ENCODE data around the gene IL1RAPL2.

Gene IL1RAPL2

DNA sequence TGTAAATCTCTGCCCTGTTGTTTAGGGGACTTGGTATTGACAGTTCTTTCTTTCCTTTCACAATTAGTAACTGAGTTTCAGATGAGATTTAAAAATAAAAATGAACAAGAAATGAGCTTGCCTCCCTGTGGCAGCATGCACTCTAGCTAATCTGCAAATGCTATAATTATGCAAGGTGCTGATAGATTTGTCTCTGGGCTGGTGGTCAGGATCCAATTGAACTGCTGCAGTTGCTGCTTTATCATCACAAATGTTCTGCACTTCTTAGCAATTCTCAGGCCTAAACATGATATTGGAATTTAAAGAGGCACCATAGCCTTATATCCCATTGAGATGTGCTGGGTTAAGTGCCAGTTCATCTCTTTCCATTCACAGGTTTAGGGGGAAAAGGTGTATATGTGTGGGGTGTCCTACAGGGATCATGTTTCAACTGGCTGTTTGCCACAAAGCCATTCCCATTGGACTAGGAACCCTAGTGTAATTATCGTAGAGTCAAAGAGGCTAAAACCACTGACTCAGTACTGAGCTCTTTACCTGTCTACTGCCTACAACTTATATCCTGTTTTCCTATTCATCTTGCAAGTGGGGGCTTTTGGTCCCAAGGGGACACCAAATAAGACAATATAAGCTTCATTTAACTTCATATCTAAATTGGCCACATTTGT, 914.8 kb downstream of the IL1RAPL2 start:
- no peak overlapping the region for H3K4me3 ChIP-seq (ENCODE audit: low read depth, low read length)
- no peaks in the 10 kb centered on the region for H3K36me3 ChIP-seq (ENCODE audit: control insufficient read depth, insufficient read depth, low read length)
- no peak overlapping the region for H3K9ac ChIP-seq (ENCODE audit: low read depth, low read length)

GRCh38 chrX:105483011-105483410, 917.0 kb downstream of the IL1RAPL2 start:
- Histone ChIP-seq H3K4me1 (ENCODE audit: control insufficient read depth, insufficient read depth, low read length) (no peaks in the 10 kb centered on the region), H3K36me3 (ENCODE audit: control insufficient read depth, insufficient read depth, low read length) (no peaks in the 10 kb centered on the region), H3K4me3 (ENCODE audit: low read depth, low read length) (no peak overlapping the region), H3K9me3 (ENCODE audit: control insufficient read depth, insufficient read depth, low read length) (no peaks in the 10 kb centered on the region), H3K9ac (ENCODE audit: low read depth, low read length) (no peak overlapping the region), H3K27me3 (ENCODE audit: control insufficient read depth, insufficient read depth, low read length) (no peaks in the 10 kb centered on the region)

More for the DNA sequence above, 914.8 kb downstream of the IL1RAPL2 start:
- no peaks in the 10 kb centered on the region for H3K4me1 ChIP-seq (ENCODE audit: control insufficient read depth, insufficient read depth, low read length)
- H3K27me3 ChIP-seq (ENCODE audit: control insufficient read depth, insufficient read depth, low read length), result no peaks in the 10 kb centered on the region
- no peaks in the 10 kb centered on the region for H3K9me3 ChIP-seq (ENCODE audit: control insufficient read depth, insufficient read depth, low read length)

- Histone ChIP-seq H3K9me3 (ENCODE audit: control insufficient read depth, insufficient read depth, low read length) (no peaks in the 10 kb centered on the region), H3K36me3 (ENCODE audit: control insufficient read depth, insufficient read depth, low read length) (no peaks in the 10 kb centered on the region), H3K9ac (ENCODE audit: low read depth, low read length) (no peak overlapping the region), H3K4me1 (ENCODE audit: control insufficient read depth, insufficient read depth, low read length) (no peaks in the 10 kb centered on the region), H3K4me3 (ENCODE audit: low read depth, low read length) (no peak overlapping the region), H3K27me3 (ENCODE audit: control insufficient read depth, insufficient read depth, low read length) (no peaks in the 10 kb centered on the region)
These were observed 922.7 kb downstream of the IL1RAPL2 start for GRCh38 chrX:105488716-105489115.

DNA sequence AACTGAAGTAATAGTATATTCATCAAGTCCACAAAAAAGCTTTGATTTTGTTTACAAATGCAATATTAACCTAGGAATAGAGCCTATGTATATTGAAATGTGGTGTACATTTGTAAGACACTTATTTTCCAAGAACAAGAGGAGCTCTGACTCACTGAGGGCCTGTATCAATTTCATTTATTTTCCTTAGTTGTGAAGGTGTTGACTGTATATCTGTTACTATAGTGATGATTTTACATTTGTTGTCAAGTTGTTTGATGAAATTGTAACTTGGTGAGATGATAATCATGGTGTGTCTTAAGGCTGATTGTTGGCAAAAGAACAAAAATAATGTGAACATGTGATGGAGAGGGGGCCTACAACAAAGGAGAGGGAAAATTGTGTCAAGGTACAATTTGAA, 929.4 kb downstream of the IL1RAPL2 start:
- H3K36me3 ChIP-seq (ENCODE audit: control insufficient read depth, insufficient read depth, low read length), result no peaks in the 10 kb centered on the region
- H3K27me3 ChIP-seq (ENCODE audit: control insufficient read depth, insufficient read depth, low read length), result no peaks in the 10 kb centered on the region
- H3K4me1 ChIP-seq (ENCODE audit: control insufficient read depth, insufficient read depth, low read length), result peaks cover 18% of the 10 kb centered on the region
- no peak overlapping the region for H3K4me3 ChIP-seq (ENCODE audit: low read depth, low read length)
- no peak overlapping the region for H3K9ac ChIP-seq (ENCODE audit: low read depth, low read length)
- H3K9me3 ChIP-seq (ENCODE audit: control insufficient read depth, insufficient read depth, low read length), result peaks cover 6% of the 10 kb centered on the region

DNA sequence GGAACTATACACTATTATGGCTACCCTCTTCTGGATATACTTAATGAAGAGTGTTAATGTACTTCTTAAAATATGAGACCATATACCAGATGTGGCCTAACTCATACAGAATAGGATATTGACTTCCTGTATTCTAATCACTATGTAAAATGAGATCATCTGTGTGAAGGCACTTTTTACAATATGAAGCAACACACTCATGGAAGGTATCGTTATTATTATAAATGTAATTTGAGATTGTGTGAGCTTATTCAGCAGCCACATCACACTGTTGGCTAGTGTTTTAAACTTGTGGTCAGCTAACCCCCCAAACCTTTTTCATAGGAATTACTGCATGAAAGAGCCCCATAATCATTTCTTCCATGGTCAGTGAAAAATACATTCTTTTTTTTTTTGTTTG, 936.3 kb downstream of the IL1RAPL2 start:
- Histone ChIP-seq H3K4me1 (ENCODE audit: control insufficient read depth, insufficient read depth, low read length) (no peaks in the 10 kb centered on the region), H3K9ac (ENCODE audit: low read depth, low read length) (no peak overlapping the region), H3K36me3 (ENCODE audit: control insufficient read depth, insufficient read depth, low read length) (no peaks in the 10 kb centered on the region), H3K27me3 (ENCODE audit: control insufficient read depth, insufficient read depth, low read length) (no peaks in the 10 kb centered on the region), H3K9me3 (ENCODE audit: control insufficient read depth, insufficient read depth, low read length) (peaks cover 6% of the 10 kb centered on the region), H3K4me3 (ENCODE audit: low read depth, low read length) (no peak overlapping the region)

DNA sequence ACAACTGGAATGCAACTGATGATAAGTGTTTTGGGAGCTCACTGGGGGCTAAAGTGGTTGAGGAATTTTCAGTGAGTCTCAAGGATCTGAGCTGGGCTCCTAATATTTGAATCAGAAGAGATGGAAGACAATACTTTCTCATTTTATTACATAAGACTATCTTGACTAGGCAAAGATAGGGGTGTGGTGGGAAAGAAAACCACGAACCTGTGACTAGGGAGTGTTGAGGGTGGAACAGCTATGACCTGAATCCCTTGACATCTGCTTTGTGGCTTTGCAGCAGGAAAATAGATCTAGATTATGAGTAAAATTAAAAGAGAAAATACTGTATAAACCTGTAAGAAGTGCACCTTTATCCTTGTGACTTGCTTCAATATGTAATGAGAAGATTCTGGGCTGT, 949.6 kb downstream of the IL1RAPL2 start:
- Histone ChIP-seq H3K36me3 (ENCODE audit: control insufficient read depth, insufficient read depth, low read length) (no peaks in the 10 kb centered on the region), H3K27me3 (ENCODE audit: control insufficient read depth, insufficient read depth, low read length) (no peaks in the 10 kb centered on the region), H3K9ac (ENCODE audit: low read depth, low read length) (no peak overlapping the region), H3K4me1 (ENCODE audit: control insufficient read depth, insufficient read depth, low read length) (no peaks in the 10 kb centered on the region), H3K9me3 (ENCODE audit: control insufficient read depth, insufficient read depth, low read length) (no peaks in the 10 kb centered on the region), H3K4me3 (ENCODE audit: low read depth, low read length) (no peak overlapping the region)

GRCh38 chrX:105526431-105526830, 960.4 kb downstream of the IL1RAPL2 start:
- Histone ChIP-seq H3K36me3 (ENCODE audit: control insufficient read depth, insufficient read depth, low read length) (no peaks in the 10 kb centered on the region), H3K4me3 (ENCODE audit: low read depth, low read length) (no peak overlapping the region), H3K9me3 (ENCODE audit: control insufficient read depth, insufficient read depth, low read length) (no peaks in the 10 kb centered on the region), H3K9ac (ENCODE audit: low read depth, low read length) (no peak overlapping the region), H3K4me1 (ENCODE audit: control insufficient read depth, insufficient read depth, low read length) (peaks cover 4% of the 10 kb centered on the region), H3K27me3 (ENCODE audit: control insufficient read depth, insufficient read depth, low read length) (no peaks in the 10 kb centered on the region)

GRCh38 chrX:105527759-105528158, 961.8 kb downstream of the IL1RAPL2 start:
- H3K4me1 ChIP-seq (ENCODE audit: control insufficient read depth, insufficient read depth, low read length), result peaks cover 4% of the 10 kb centered on the region
- H3K27me3 ChIP-seq (ENCODE audit: control insufficient read depth, insufficient read depth, low read length), result no peaks in the 10 kb centered on the region
- no peak overlapping the region for H3K9ac ChIP-seq (ENCODE audit: low read depth, low read length)
- H3K36me3 ChIP-seq (ENCODE audit: control insufficient read depth, insufficient read depth, low read length), result no peaks in the 10 kb centered on the region
- no peaks in the 10 kb centered on the region for H3K9me3 ChIP-seq (ENCODE audit: control insufficient read depth, insufficient read depth, low read length)
- no peak overlapping the region for H3K4me3 ChIP-seq (ENCODE audit: low read depth, low read length)

DNA sequence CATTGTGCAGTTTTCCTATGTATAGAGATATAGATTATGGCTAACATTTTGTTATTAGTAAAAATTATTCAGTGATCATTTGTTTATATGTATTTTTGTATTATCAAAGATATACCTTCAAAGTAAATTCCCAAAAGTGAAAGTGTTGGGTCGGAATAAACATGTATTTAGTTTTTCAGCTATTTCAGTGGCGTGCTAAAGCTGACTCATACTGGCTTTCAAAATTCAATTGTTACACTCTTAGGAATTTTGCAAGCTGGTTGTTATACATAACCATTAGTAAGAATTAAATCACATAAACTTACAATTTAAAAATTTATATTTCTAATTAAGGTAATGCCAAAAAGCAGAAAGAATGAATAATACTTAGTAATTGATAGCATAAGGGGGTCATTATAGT, 968.0 kb downstream of the IL1RAPL2 start:
- no peaks in the 10 kb centered on the region for H3K27me3 ChIP-seq (ENCODE audit: control insufficient read depth, insufficient read depth, low read length)
- H3K4me3 ChIP-seq (ENCODE audit: low read depth, low read length), result no peak overlapping the region
- no peaks in the 10 kb centered on the region for H3K36me3 ChIP-seq (ENCODE audit: control insufficient read depth, insufficient read depth, low read length)
- H3K9ac ChIP-seq (ENCODE audit: low read depth, low read length), result no peak overlapping the region
- H3K9me3 ChIP-seq (ENCODE audit: control insufficient read depth, insufficient read depth, low read length), result no peaks in the 10 kb centered on the region
- no peaks in the 10 kb centered on the region for H3K4me1 ChIP-seq (ENCODE audit: control insufficient read depth, insufficient read depth, low read length)

- H3K9me3 ChIP-seq (ENCODE audit: control insufficient read depth, insufficient read depth, low read length), result no peaks in the 10 kb centered on the region
- H3K4me1 ChIP-seq (ENCODE audit: control insufficient read depth, insufficient read depth, low read length), result peaks cover 45% of the 10 kb centered on the region
- H3K9ac ChIP-seq (ENCODE audit: low read depth, low read length), result no peak overlapping the region
These were observed 977.3 kb downstream of the IL1RAPL2 start for GRCh38 chrX:105543283-105543682.

GRCh38 chrX:105550043-105550663, 984.2 kb downstream of the IL1RAPL2 start:
- no peaks in the 10 kb centered on the region for H3K36me3 ChIP-seq (ENCODE audit: control insufficient read depth, insufficient read depth, low read length)
- no peaks in the 10 kb centered on the region for H3K27me3 ChIP-seq (ENCODE audit: control insufficient read depth, insufficient read depth, low read length)
- H3K9ac ChIP-seq (ENCODE audit: low read depth, low read length), result no peak overlapping the region
- H3K4me1 ChIP-seq (ENCODE audit: control insufficient read depth, insufficient read depth, low read length), result peaks cover 13% of the 10 kb centered on the region
- no peak overlapping the region for H3K4me3 ChIP-seq (ENCODE audit: low read depth, low read length)
- H3K9me3 ChIP-seq (ENCODE audit: control insufficient read depth, insufficient read depth, low read length), result no peaks in the 10 kb centered on the region

More at GRCh38 chrX:105543283-105543682, 977.3 kb downstream of the IL1RAPL2 start:
- Histone ChIP-seq H3K36me3 (ENCODE audit: control insufficient read depth, insufficient read depth, low read length) (no peaks in the 10 kb centered on the region), H3K27me3 (ENCODE audit: control insufficient read depth, insufficient read depth, low read length) (no peaks in the 10 kb centered on the region), H3K4me3 (ENCODE audit: low read depth, low read length) (no peak overlapping the region)

DNA sequence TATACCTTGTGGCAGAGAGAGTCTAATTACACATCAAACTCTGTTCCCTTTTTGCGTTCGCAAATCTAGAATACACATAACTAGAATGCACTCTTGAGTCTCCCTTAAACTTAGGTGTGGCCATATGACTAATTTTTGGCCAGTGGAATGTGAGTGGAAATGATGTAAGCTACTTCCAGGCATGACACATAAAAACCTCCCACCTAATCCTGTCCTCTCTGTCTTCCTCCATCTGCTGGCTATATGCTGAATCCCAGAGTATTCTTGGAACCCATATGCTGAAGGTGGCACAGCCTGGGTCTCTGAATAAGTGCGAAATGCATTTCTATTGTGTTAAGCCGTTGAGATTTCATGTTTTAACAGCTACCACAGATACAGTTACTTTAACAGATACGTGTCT, 986.4 kb downstream of the IL1RAPL2 start:
- Histone ChIP-seq H3K27me3 (ENCODE audit: control insufficient read depth, insufficient read depth, low read length) (no peaks in the 10 kb centered on the region), H3K4me3 (ENCODE audit: low read depth, low read length) (no peak overlapping the region), H3K9me3 (ENCODE audit: control insufficient read depth, insufficient read depth, low read length) (no peaks in the 10 kb centered on the region), H3K9ac (ENCODE audit: low read depth, low read length) (no peak overlapping the region), H3K36me3 (ENCODE audit: control insufficient read depth, insufficient read depth, low read length) (no peaks in the 10 kb centered on the region), H3K4me1 (ENCODE audit: control insufficient read depth, insufficient read depth, low read length) (no peaks in the 10 kb centered on the region)
